Common myeloid progenitor, CD34-positive (primary cell): ENCODE data around the gene XYLT2.
A peak's percentile ranks its signal among the peaks of the same experiment; 100 is the strongest.

Source experiments
- CTCF ChIA-PET: fragments of 350-600 bp; sonication (Branson Sonifier 250); formaldehyde crosslinking; loops from one replicate; lab custom pipeline; 2021; ENCODE audit warnings: antibody characterized with exemption; lab: Charles Lee
- POLR2A ChIA-PET: fragments of 350-600 bp; sonication (Branson Sonifier 250); formaldehyde crosslinking; loops from one replicate; lab custom pipeline; 2021; ENCODE audit warnings: antibody characterized with exemption; lab: Charles Lee
- DNase-seq, 3 donors: peaks; one replicate each; pipeline versions ENCODE4 v3.0.0 to v3.0.0-alpha.2; 2013
- H3K27ac ChIP-seq, 2 experiments: 1 replicate in 1 of 2; 2 replicates in 1 of 2; pipeline ENCODE4 v1.7.0; 2013; ENCODE audit warnings: inconsistent platforms in 2 of 2, low read length in 2 of 2, mild to moderate bottlenecking in 2 of 2, low read depth in 1 of 2, moderate library complexity in 1 of 2; ENCODE audit not compliant: severe bottlenecking in 2 of 2, insufficient read depth in 1 of 2, poor library complexity in 1 of 2
- H3K27me3 ChIP-seq, 5 experiments: replicated peaks in 2 of 5; 1 replicate in 3 of 5; 2 replicates in 2 of 5; pipeline versions ENCODE4 v1.6.1 to v1.7.0; 2013; ENCODE audit warnings: low read length in 4 of 5, mild to moderate bottlenecking in 2 of 5, moderate library complexity in 2 of 5, inconsistent platforms in 1 of 5; ENCODE audit not compliant: insufficient read depth in 5 of 5, control insufficient read depth in 4 of 5
- H3K36me3 ChIP-seq, 4 experiments: 1 replicate in 2 of 4; 2 replicates in 2 of 4; pipeline versions ENCODE4 v1.6.1 to v1.7.0; 2013; ENCODE audit warnings: low read length in 3 of 4, control low read depth in 1 of 4, mild to moderate bottlenecking in 1 of 4; ENCODE audit not compliant: control insufficient read depth in 4 of 4, insufficient read depth in 4 of 4
- H3K4me1 ChIP-seq, 4 experiments: 1 replicate in 3 of 4; 2 replicates in 1 of 4; pipeline versions ENCODE4 v1.6.1 to v1.7.1; 2013; ENCODE audit warnings: low read length in 3 of 4, mild to moderate bottlenecking in 3 of 4, control low read depth in 1 of 4, inconsistent platforms in 1 of 4, moderate library complexity in 1 of 4; ENCODE audit not compliant: control insufficient read depth in 4 of 4, insufficient read depth in 4 of 4; ENCODE audit errors: control extremely low read depth in 1 of 4
- H3K4me3 ChIP-seq, 7 experiments: 1 replicate in 4 of 7; 2 replicates in 3 of 7; pipeline versions ENCODE4 v1.5.1 to v1.7.0; 2013; ENCODE audit warnings: mild to moderate bottlenecking in 7 of 7, low read length in 6 of 7, moderate library complexity in 6 of 7, inconsistent platforms in 2 of 7, low read depth in 2 of 7, control low read depth in 1 of 7; ENCODE audit not compliant: insufficient read depth in 4 of 7, control insufficient read depth in 1 of 7; ENCODE audit errors: extremely low read depth in 1 of 7
- H3K9me3 ChIP-seq, 5 experiments: 1 replicate in 4 of 5; 2 replicates in 1 of 5; pipeline versions ENCODE4 v1.6.1 to v1.7.1; 2013; ENCODE audit warnings: low read length in 4 of 5, mild to moderate bottlenecking in 2 of 5, inconsistent platforms in 1 of 5, low read depth in 1 of 5, moderate library complexity in 1 of 5; ENCODE audit not compliant: control insufficient read depth in 4 of 5, insufficient read depth in 2 of 5; ENCODE audit errors: control extremely low read depth in 1 of 5
- WGBS: methylation state at CpG from one replicate; pipeline ENCODE4 v1.1.5; 2013; ENCODE audit not compliant: insufficient coverage; 5-methylcytosine and 5-hydroxymethylcytosine counted together

Gene XYLT2

DNA sequence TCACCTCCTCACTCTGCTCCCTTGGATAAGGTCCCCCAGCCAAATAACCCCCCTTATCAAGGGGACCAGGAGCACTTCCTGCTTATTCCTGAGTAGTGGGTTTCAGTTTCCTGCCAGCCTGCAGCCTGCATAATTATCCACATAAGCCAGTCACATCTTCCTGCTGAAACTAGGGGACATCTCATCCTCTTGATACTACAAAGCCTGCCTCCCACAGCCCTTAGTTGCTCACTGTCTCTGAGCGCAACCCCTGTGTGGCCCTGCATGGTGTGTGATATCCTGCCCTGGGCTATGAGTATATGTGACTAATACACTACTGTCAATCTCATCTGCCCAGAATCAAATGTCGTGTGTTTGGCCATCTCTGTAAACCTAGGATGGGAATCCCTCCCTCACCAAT, 8.0 kb upstream of the XYLT2 start:
- POLR2A ChIA-PET = no interaction called here
- Histone ChIP-seq H3K27me3 (no peaks in the 10 kb centered on the region), H3K9me3 (peaks cover 2 to 16% (median 3%) of the 10 kb centered on the region in 5 experiments), H3K4me3 (no peak overlapping the region), H3K36me3 (no peaks in the 10 kb centered on the region), H3K27ac (no peak overlapping the region), H3K4me1 (peaks cover 0 to 6% (median 4%) of the 10 kb centered on the region in 4 experiments)
- no peak for DNase-seq
- CTCF ChIA-PET = no interaction called here
- WGBS = no CpG with 5 or more reads among the region's 2 CpGs

DNA sequence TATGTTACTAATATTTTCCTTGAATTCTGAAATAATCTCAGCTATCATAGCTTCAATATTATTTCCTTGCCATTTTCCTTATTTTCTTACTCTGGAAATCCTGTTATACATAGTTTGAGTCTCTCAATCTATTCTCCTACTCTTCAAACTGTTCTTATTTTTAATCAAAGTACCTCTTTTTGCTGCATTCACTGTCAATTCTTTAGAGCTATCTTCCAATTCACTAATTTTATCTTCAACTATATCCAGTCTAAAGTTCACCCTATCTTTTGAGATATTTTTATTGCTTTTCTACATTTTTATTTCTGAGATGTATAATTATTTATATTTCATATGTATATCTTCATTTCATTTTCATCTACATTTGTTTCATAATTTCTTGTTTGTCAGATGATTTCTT, 7.3 kb upstream of the XYLT2 start:
- ChIA-PET CTCF (no interaction called here), POLR2A (interaction anchor here (0.7 kb wide), 1 partner anchor 201 kb away, joined by 3 read pairs; no protein-coding TSS in a partner anchor)
- no peaks in the 10 kb centered on the region for H3K36me3 ChIP-seq
- peaks cover 2 to 16% (median 3%) of the 10 kb centered on the region in 5 experiments for H3K9me3 ChIP-seq
- DNase-seq = no peak
- H3K4me3 ChIP-seq = no peak overlapping the region
- H3K27ac ChIP-seq = no peak overlapping the region
- no peaks in the 10 kb centered on the region for H3K27me3 ChIP-seq
- H3K4me1 ChIP-seq = peaks cover 0 to 2% (median 0%) of the 10 kb centered on the region in 4 experiments

DNA sequence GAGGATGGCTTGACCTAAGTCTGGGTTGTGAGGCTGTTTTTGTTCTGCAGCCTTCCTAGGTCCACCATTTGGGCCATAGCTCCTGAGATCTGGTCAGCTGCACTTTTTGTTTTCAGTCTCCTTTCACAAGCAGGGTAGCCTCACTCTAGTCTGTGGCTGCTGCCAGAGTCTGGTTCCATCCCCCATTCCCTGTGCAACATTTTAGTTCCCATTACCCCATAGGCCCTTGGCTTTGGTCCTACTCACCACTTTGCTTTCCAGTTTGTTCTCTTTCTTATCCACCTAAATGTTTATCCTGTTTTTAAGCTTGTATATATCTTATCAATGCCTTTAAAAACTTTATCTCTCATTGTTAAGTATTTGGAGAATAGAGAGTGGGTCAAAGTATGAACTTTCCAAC, 6.5 kb upstream of the XYLT2 start:
- Histone ChIP-seq H3K27me3 (no peaks in the 10 kb centered on the region), H3K4me3 (no peak overlapping the region), H3K27ac (no peak overlapping the region), H3K36me3 (no peaks in the 10 kb centered on the region), H3K4me1 (peaks cover 0 to 2% (median under 1%) of the 10 kb centered on the region in 4 experiments), H3K9me3 (peaks cover 2 to 16% (median 3%) of the 10 kb centered on the region in 5 experiments)
- DNase-seq = no peak
- POLR2A ChIA-PET = interaction anchor here (0.7 kb wide), 1 partner anchor 25 kb away, joined by 3 read pairs; no protein-coding TSS in a partner anchor
- CTCF ChIA-PET = interaction anchor here (1.0 kb wide), 1 partner anchor 138 kb away, joined by 3 read pairs; the partner anchor contains the start of gene COL1A1

DNA sequence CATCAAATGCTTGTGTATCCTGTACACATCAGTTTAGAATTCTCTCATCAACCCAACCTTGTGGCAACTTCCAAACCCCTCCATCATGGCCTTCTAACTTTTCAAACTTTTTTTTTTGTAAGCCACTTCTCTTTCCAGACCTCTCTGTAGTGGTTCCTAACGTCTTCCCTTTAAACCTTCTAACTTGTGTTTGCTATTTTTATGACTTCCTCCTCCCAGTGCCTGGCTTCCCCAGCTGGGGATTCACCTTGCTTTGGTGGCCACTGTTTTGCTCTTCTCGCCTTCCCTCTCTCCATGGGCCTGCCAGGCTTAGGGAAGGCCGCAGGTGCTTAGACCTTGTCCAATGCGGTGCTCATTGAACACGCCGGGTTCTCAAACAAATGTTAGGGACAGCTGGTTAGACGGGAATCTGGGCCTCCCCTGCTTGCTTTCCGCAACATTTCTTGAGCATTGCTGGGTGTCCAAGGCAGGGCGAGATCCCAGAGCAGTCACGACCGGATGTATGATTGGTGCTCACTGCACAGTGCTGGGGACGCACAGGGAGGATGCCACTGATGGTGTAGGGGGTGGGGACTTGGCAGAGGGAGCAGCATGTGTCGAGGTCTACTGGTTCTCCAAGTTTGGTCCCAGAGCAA, 1.1 kb upstream of the XYLT2 start:
- CTCF ChIA-PET = no interaction called here
- peak overlapping the region in 3 of 7 experiments; percentile 43 to 89 (median 82) for H3K4me3 ChIP-seq

DNA sequence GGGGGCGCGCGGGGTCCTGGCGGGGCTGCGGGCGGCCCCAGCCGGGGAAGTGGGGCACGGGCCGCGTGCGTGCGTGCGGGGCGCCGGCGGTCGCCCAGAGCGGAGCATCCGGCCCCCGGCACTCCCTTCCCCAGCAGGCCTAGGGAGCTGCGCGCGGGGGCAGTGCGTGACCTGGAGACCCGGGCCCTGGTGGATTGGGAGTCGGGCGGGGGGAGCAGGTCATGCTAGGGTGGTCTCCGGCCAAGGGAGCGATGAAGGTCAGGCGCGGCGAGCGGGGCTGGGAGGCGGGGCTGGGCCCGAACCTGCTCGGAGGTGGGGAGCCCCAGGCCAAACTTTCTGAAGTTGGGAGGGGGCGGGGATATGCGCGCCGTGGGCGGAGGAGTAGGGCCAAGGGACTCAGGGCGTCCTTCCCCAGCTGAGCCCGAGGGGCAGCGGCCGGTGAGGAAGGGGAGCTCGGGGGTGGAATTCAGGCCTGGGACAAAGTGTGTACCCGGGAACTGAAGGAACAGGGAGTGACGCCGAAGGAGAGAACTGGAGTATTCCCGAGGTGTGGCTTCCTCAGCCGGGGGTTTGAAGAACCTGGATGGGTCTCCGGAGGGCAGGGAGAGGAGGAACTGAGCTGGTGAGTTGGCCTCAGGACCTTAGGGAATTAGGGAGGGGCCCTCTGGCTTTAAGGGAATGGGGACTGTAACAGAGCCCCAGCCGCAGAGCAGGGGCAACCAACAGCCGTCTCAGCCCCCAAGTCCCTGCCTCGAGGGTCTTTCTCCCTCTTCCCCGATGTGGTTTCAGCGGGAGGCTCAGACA, 589 bp downstream of the XYLT2 start:
- 1% methylated on average over 39 of the region's 57 CpGs for WGBS
- peak in 2 of 3 donors; percentile 23 to 71 for DNase-seq
- H3K27ac ChIP-seq = peak overlapping the region in 1 of 2 experiments; percentile 70
- peaks cover 0 to under 1% (median 0%) of the 10 kb centered on the region in 4 experiments for H3K36me3 ChIP-seq
- H3K27me3 ChIP-seq = no peaks in the 10 kb centered on the region
- POLR2A ChIA-PET = interaction anchor here (0.9 kb wide), 1 partner anchor 15 kb away, joined by 3 read pairs; no protein-coding TSS in a partner anchor
- CTCF ChIA-PET = interaction anchor here (0.7 to 1.8 kb wide), 5 partner anchors 8 to 51 kb away, joined by 3 to 12 read pairs (median 4); partner anchors contain the start of gene LRRC59
- no peaks in the 10 kb centered on the region for H3K9me3 ChIP-seq
- peak overlapping the region; percentile 67 to 89 (median 82) for H3K4me3 ChIP-seq
- H3K4me1 ChIP-seq = peaks cover 0 to 30% (median 24%) of the 10 kb centered on the region in 4 experiments

More for the DNA sequence above, 1.1 kb upstream of the XYLT2 start:
- POLR2A ChIA-PET = no interaction called here
- WGBS = 71% methylated on average over 12 of the region's 13 CpGs
- Histone ChIP-seq H3K36me3 (no peaks in the 10 kb centered on the region), H3K27ac (no peak overlapping the region), H3K4me1 (peaks cover 0 to 30% (median 24%) of the 10 kb centered on the region in 4 experiments), H3K27me3 (no peaks in the 10 kb centered on the region), H3K9me3 (no peaks in the 10 kb centered on the region)
- DNase-seq = peak in 1 of 3 donors; percentile 13

DNA sequence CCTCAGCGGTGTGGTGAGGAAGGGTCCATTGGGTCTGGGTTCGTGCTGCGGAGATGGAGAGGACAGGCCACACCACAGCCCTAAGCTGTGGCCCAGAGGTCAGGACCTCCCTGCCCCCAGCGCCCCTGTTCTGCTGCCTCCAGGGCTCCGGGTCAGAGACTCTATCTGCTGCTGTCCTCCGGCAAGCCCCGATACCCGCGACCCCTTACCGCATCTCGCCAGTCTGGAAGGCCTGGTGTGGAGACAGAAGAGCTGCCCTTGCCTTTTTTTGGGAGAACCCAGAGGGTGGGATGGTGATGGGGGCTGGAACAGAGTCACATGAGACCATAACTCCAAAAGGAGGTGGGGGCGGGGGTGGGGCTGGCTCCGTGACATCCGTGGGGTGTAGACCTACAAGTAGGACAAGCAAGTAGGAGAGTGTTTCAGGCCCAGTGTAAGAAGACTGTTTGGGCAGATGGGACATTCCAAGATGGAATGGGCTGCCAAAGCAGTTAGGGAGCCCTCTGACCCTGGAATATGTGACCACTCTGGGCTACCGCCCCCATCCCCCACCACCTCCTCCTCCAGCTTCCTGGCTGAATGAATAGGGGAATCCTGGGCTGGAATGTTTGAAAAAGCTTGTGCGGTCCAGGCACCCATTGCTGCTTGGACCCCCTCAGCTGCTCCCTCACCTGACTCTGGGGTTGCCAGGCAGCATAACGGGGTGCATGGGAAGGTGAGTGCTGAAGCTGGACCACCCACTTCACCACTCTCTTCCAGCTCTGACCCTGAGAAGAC, 1.4 kb downstream of the XYLT2 start:
- Histone ChIP-seq H3K27ac (peak overlapping the region in 1 of 2 experiments; percentile 70), H3K27me3 (no peaks in the 10 kb centered on the region), H3K36me3 (peaks cover 0 to 8% (median 1%) of the 10 kb centered on the region in 4 experiments), H3K9me3 (no peaks in the 10 kb centered on the region), H3K4me3 (peak overlapping the region; percentile 67 to 89 (median 82)), H3K4me1 (peaks cover 0 to 30% (median 24%) of the 10 kb centered on the region in 4 experiments)
- ChIA-PET CTCF (interaction anchor here (1.0 to 1.8 kb wide), 4 partner anchors 12 to 50 kb away, joined by 3 to 12 read pairs (median 4); partner anchors contain the start of gene LRRC59), POLR2A (no interaction called here)
- WGBS = 59% methylated on average over 13 of the region's 17 CpGs
- DNase-seq = no peak
